ENCODE measurements around the gene PORCN. TPM values are rescaled to one million over a fixed set of nuclear protein-coding genes. Genes with fewer than 3 reads are reported as not detected.

PORCN gene
- total RNA-seq, 1 experiment from 2014 or later: 11.9 TPM

- no peak for TF ChIP-seq CTCF (conservative IDR thresholded peaks at IDR 0.05; ENCODE audit: low read depth, low read length)
- TF ChIP-seq EZH2 (IDR thresholded peaks at IDR 0.05; ENCODE audit: borderline replicate concordance, low read depth, low read length, poor library complexity, severe bottlenecking): no peak
- no peaks in the 10 kb centered on the region for H3K27me3 ChIP-seq (replicated peaks; ENCODE audit: insufficient read depth, low read depth, low read length, poor library complexity)
- no peak overlapping the region for H3K27ac ChIP-seq (ENCODE audit: low read depth, low read length, poor library complexity, severe bottlenecking)
- BruUV-seq (replicated peaks): no TSS peak
- H3K4me3 ChIP-seq (ENCODE audit: low read depth, low read length, poor library complexity, severe bottlenecking): no peak overlapping the region
- no peaks in the 10 kb centered on the region for H3K4me1 ChIP-seq (ENCODE audit: insufficient read depth, low read length, poor library complexity, severe bottlenecking)
- ChIA-PET POLR2A (ENCODE audit: low non-redundant PET) (no interaction called here), CTCF (no interaction called here)
- peaks cover 3% of the 10 kb centered on the region for H3K36me3 ChIP-seq (ENCODE audit: insufficient read depth, low read length, poor library complexity, severe bottlenecking)
- intact Hi-C loops (cut with micrococcal nuclease; ENCODE audit: unreplicated experiment): no loop called here
- no peak for DNase-seq (ENCODE audit: low spot score)
- H3K9me3 ChIP-seq (ENCODE audit: low read depth, low read length, poor library complexity, severe bottlenecking): no peaks in the 10 kb centered on the region
These were observed 50.8 kb downstream of the PORCN start for GRCh38 chrX:48559636-48560035.

DNA sequence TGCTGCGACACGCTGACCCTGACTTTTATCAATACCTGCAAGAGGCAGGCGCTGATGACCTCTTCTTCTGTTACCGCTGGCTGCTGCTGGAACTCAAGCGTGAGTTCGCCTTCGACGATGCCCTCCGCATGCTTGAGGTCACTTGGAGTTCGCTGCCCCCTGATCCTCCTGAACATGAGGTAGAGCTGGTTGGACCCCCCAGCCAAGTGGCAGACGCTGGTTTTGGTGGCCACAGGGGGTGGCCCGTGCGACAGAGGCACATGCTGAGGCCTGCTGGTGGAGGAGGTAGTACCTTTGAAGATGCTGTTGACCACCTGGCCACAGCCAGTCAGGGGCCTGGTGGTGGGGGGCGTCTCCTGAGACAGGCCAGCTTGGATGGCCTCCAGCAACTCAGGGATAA lies 51.3 kb downstream of the PORCN start:
- POLR2A ChIA-PET (ENCODE audit: low non-redundant PET): no interaction called here
- Histone ChIP-seq H3K4me1 (ENCODE audit: insufficient read depth, low read length, poor library complexity, severe bottlenecking) (no peaks in the 10 kb centered on the region), H3K4me3 (ENCODE audit: low read depth, low read length, poor library complexity, severe bottlenecking) (no peak overlapping the region), H3K9me3 (ENCODE audit: low read depth, low read length, poor library complexity, severe bottlenecking) (no peaks in the 10 kb centered on the region), H3K36me3 (ENCODE audit: insufficient read depth, low read length, poor library complexity, severe bottlenecking) (peaks cover 3% of the 10 kb centered on the region), H3K27ac (ENCODE audit: low read depth, low read length, poor library complexity, severe bottlenecking) (no peak overlapping the region), H3K27me3 (replicated peaks; ENCODE audit: insufficient read depth, low read depth, low read length, poor library complexity) (no peaks in the 10 kb centered on the region)
- BruUV-seq (replicated peaks): no TSS peak
- intact Hi-C loops (cut with micrococcal nuclease; ENCODE audit: unreplicated experiment): no loop called here
- no peak for DNase-seq (ENCODE audit: low spot score)
- no peak for TF ChIP-seq EZH2 (IDR thresholded peaks at IDR 0.05; ENCODE audit: borderline replicate concordance, low read depth, low read length, poor library complexity, severe bottlenecking)
- no peak for TF ChIP-seq CTCF (conservative IDR thresholded peaks at IDR 0.05; ENCODE audit: low read depth, low read length)
- CTCF ChIA-PET: no interaction called here

DNA sequence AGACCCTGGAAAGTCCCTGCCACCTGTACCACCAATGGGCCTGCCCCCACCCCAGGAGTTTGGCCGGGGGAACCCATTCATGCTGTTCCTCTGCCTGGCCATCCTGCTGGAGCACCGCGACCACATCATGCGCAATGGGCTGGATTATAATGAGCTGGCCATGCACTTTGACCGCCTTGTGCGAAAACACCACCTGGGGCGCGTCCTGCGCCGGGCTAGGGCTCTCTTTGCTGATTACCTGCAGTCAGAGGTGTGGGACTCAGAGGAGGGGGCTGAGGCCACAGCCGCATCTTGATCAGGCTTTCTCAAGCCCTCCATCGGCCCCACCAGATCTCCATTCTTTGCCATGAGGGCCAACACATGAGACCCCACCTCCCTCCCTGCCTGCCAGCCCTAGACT lies 51.9 kb downstream of the PORCN start:
- CTCF ChIA-PET: no interaction called here

More for the DNA sequence above, 51.9 kb downstream of the PORCN start:
- intact Hi-C loops (cut with micrococcal nuclease; ENCODE audit: unreplicated experiment): no loop called here
- Histone ChIP-seq H3K27ac (ENCODE audit: low read depth, low read length, poor library complexity, severe bottlenecking) (no peak overlapping the region), H3K9me3 (ENCODE audit: low read depth, low read length, poor library complexity, severe bottlenecking) (no peaks in the 10 kb centered on the region), H3K4me3 (ENCODE audit: low read depth, low read length, poor library complexity, severe bottlenecking) (no peak overlapping the region), H3K27me3 (replicated peaks; ENCODE audit: insufficient read depth, low read depth, low read length, poor library complexity) (no peaks in the 10 kb centered on the region), H3K36me3 (ENCODE audit: insufficient read depth, low read length, poor library complexity, severe bottlenecking) (peaks cover 3% of the 10 kb centered on the region), H3K4me1 (ENCODE audit: insufficient read depth, low read length, poor library complexity, severe bottlenecking) (no peaks in the 10 kb centered on the region)
- no peak for DNase-seq (ENCODE audit: low spot score)
- no peak for TF ChIP-seq EZH2 (IDR thresholded peaks at IDR 0.05; ENCODE audit: borderline replicate concordance, low read depth, low read length, poor library complexity, severe bottlenecking)
- no peak for TF ChIP-seq CTCF (conservative IDR thresholded peaks at IDR 0.05; ENCODE audit: low read depth, low read length)
- POLR2A ChIA-PET (ENCODE audit: low non-redundant PET): no interaction called here
- BruUV-seq (replicated peaks): no TSS peak

All from A673 (cell line).